WTC11 (cell line): ENCODE results near the gene LGALS4. TPM values are rescaled to one million over a fixed set of nuclear protein-coding genes. Genes with fewer than 3 reads are reported as not detected.

Source experiments
- ATAC-seq: fragments of 200-7000 bp; cut with Tn5 transposase; 2 replicates; pipeline ENCODE4 v1.10.0; 2021; ENCODE audit warnings: mild to moderate bottlenecking, moderate library complexity
- CTCF ChIA-PET: fragments of 300-600 bp; sonication (Branson Sonifier 250); formaldehyde crosslinking; loops from one replicate; lab custom pipeline; 2021; ENCODE audit warnings: antibody characterized with exemption; lab: Charles Lee
- POLR2A ChIA-PET: fragments of 350-600 bp; sonication (Branson Sonifier 250); formaldehyde crosslinking; loops from one replicate; lab custom pipeline; 2021; ENCODE audit warnings: antibody characterized with exemption; lab: Charles Lee
- DNase-seq: peaks from one replicate; pipeline ENCODE4 v3.0.0; 2021; ENCODE audit warnings: low spot score
- H3K27ac Mint-ChIP-seq: 2 replicates; pipeline ENCODE4 v1.8.0; 2021; ENCODE audit warnings: mixed read lengths
- H3K27me3 Mint-ChIP-seq: 2 replicates; pipeline ENCODE4 v1.8.0; 2021; ENCODE audit warnings: low read depth, mild to moderate bottlenecking, moderate library complexity, mixed read lengths
- H3K36me3 Mint-ChIP-seq: 2 replicates; pipeline ENCODE4 v1.8.0; 2021; ENCODE audit warnings: mixed read lengths
- H3K4me1 Mint-ChIP-seq: 2 replicates; pipeline ENCODE4 v1.8.0; 2022; ENCODE audit warnings: mixed read lengths
- H3K4me3 Mint-ChIP-seq: 2 replicates; pipeline ENCODE4 v1.8.0; 2021; ENCODE audit warnings: mild to moderate bottlenecking, moderate library complexity, mixed read lengths
- H3K9me3 Mint-ChIP-seq: 2 replicates; pipeline ENCODE4 v1.8.0; 2021; ENCODE audit warnings: mixed read lengths
- ATF1 ChIP-seq: sonication (generic); formaldehyde crosslinking; IDR thresholded peaks from 2 replicates; pipeline ENCODE4 v1.8.1; 2023; ENCODE audit warnings: mild to moderate bottlenecking, moderate library complexity, missing genetic modification reagents
- CBFB ChIP-seq: sonication (generic); formaldehyde crosslinking; IDR thresholded peaks from 2 replicates; pipeline ENCODE4 v1.8.1; 2022; ENCODE audit warnings: mild to moderate bottlenecking, low read depth, missing genetic modification reagents
- ESRRA ChIP-seq: sonication (generic); formaldehyde crosslinking; IDR thresholded peaks from 2 replicates; pipeline ENCODE4 v1.8.1; 2022; ENCODE audit warnings: mild to moderate bottlenecking, missing genetic modification reagents, borderline replicate concordance
- GABPB1 ChIP-seq: sonication (generic); formaldehyde crosslinking; IDR thresholded peaks from 2 replicates; pipeline ENCODE4 v1.8.1; 2023; ENCODE audit warnings: mild to moderate bottlenecking, missing genetic modification reagents
- NFE2L1 ChIP-seq: sonication (generic); formaldehyde crosslinking; IDR thresholded peaks from 2 replicates; pipeline ENCODE4 v1.8.1; 2023; ENCODE audit warnings: missing genetic modification reagents
- OVOL2 ChIP-seq: fragments of 250-450 bp; sonication (Bioruptor Pico); IDR thresholded peaks from 2 replicates; pipeline ENCODE4 v1.9.0; 2021; ENCODE audit warnings: mild to moderate bottlenecking, borderline replicate concordance
- PRRX2 ChIP-seq: fragments of 250-450 bp; sonication (Bioruptor Pico); IDR thresholded peaks from 2 replicates; pipeline ENCODE4 v1.8.0; 2021; ENCODE audit warnings: mild to moderate bottlenecking
- TCF7 ChIP-seq: sonication (generic); formaldehyde crosslinking; IDR thresholded peaks from 2 replicates; pipeline ENCODE4 v1.8.0; 2022; ENCODE audit warnings: mild to moderate bottlenecking, low read depth, missing genetic modification reagents, moderate library complexity
- TEAD4 ChIP-seq: sonication (generic); formaldehyde crosslinking; IDR thresholded peaks from 2 replicates; pipeline ENCODE4 v1.8.0; 2022; ENCODE audit warnings: mild to moderate bottlenecking, missing genetic modification reagents
- ZNF232 ChIP-seq: sonication (generic); formaldehyde crosslinking; IDR thresholded peaks from 2 replicates; pipeline ENCODE4 v1.8.0; 2022; ENCODE audit warnings: mild to moderate bottlenecking, missing genetic modification reagents
- ZNF317 ChIP-seq: sonication (generic); formaldehyde crosslinking; IDR thresholded peaks from 2 replicates; pipeline ENCODE4 v1.8.1; 2023; ENCODE audit warnings: low read depth, mild to moderate bottlenecking, moderate library complexity, missing genetic modification reagents, borderline replicate concordance
- ZNF671 ChIP-seq: fragments of 250-450 bp; sonication (Bioruptor Pico); IDR thresholded peaks from 2 replicates; pipeline ENCODE4 v1.8.0; 2021; ENCODE audit warnings: mild to moderate bottlenecking
- total RNA-seq: library from RNA; stranded (reverse); gene quantifications from 3 replicates; pipeline ENCODE4 v1.2.3, GENCODE V29; 2021
- TF ChIP-seq, protein P1 (sequence below): fragments of 250-450 bp; sonication (Bioruptor Pico); IDR thresholded peaks from 2 replicates; pipeline ENCODE4 v1.9.0; 2021; ENCODE audit warnings: mild to moderate bottlenecking, borderline replicate concordance
- TF ChIP-seq, protein P2 (sequence below): sonication (generic); formaldehyde crosslinking; IDR thresholded peaks from 2 replicates; pipeline ENCODE4 v1.8.1; 2023; ENCODE audit warnings: mild to moderate bottlenecking, missing genetic modification reagents, borderline replicate concordance
- TF ChIP-seq, protein P3 (sequence below): fragments of 200-600 bp; IDR thresholded peaks from 2 replicates; pipeline ENCODE4 v1.8.0; 2022; ENCODE audit warnings: antibody characterized with exemption
- TF ChIP-seq, protein P4 (sequence below): sonication (generic); formaldehyde crosslinking; IDR thresholded peaks from 2 replicates; pipeline ENCODE4 v1.8.1; 2023; ENCODE audit warnings: mild to moderate bottlenecking, missing genetic modification reagents, moderate library complexity
- TF ChIP-seq, protein P5 (sequence below): sonication (generic); formaldehyde crosslinking; IDR thresholded peaks from 2 replicates; pipeline ENCODE4 v1.8.0; 2022; ENCODE audit warnings: mild to moderate bottlenecking, missing genetic modification reagents
- TF ChIP-seq, protein P6 (sequence below): sonication (generic); formaldehyde crosslinking; conservative IDR thresholded peaks from 2 replicates; pipeline ENCODE4 v1.8.1; 2022; ENCODE audit warnings: mild to moderate bottlenecking, missing genetic modification reagents
- TF ChIP-seq, protein P7 (sequence below): sonication (generic); formaldehyde crosslinking; IDR thresholded peaks from 2 replicates; pipeline ENCODE4 v1.8.1; 2022; ENCODE audit warnings: missing genetic modification reagents, borderline replicate concordance
- TF ChIP-seq, protein P8 (sequence below): sonication (generic); formaldehyde crosslinking; IDR thresholded peaks from 2 replicates; pipeline ENCODE4 v1.8.1; 2022; ENCODE audit warnings: low read depth, missing genetic modification reagents, borderline replicate concordance

The LGALS4 gene
- total RNA-seq, 1 experiment from 2014 or later, result 1.5 TPM

DNA sequence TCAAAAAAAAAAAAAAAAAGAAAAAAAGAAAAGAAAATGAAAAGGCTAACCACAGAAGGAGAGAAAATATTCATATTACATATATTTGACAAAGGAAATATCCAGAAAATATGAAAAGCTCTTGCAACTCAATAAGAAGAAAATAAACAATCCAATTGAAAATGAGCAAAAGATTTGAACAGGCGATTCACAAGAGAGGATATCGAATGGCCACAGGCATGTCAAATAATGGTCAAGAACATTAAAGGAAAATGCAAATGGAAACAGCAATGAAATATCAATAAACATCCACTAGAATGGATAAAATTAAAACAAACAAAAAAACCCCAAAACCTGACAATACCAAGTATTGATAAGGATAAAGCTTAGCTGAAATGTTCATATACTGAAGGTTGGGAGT, 47.5 kb downstream of the LGALS4 start (continued):
- TF ChIP-seq ESRRA (CRISPR knock-in tag) (no peak), ATF1 (no peak), GABPB1 (CRISPR knock-in tag) (no peak), ZNF232 (CRISPR knock-in tag) (no peak), NFE2L1 (CRISPR knock-in tag) (no peak), TEAD4 (CRISPR knock-in tag) (no peak)
- TF ChIP-seq, protein P1, sequence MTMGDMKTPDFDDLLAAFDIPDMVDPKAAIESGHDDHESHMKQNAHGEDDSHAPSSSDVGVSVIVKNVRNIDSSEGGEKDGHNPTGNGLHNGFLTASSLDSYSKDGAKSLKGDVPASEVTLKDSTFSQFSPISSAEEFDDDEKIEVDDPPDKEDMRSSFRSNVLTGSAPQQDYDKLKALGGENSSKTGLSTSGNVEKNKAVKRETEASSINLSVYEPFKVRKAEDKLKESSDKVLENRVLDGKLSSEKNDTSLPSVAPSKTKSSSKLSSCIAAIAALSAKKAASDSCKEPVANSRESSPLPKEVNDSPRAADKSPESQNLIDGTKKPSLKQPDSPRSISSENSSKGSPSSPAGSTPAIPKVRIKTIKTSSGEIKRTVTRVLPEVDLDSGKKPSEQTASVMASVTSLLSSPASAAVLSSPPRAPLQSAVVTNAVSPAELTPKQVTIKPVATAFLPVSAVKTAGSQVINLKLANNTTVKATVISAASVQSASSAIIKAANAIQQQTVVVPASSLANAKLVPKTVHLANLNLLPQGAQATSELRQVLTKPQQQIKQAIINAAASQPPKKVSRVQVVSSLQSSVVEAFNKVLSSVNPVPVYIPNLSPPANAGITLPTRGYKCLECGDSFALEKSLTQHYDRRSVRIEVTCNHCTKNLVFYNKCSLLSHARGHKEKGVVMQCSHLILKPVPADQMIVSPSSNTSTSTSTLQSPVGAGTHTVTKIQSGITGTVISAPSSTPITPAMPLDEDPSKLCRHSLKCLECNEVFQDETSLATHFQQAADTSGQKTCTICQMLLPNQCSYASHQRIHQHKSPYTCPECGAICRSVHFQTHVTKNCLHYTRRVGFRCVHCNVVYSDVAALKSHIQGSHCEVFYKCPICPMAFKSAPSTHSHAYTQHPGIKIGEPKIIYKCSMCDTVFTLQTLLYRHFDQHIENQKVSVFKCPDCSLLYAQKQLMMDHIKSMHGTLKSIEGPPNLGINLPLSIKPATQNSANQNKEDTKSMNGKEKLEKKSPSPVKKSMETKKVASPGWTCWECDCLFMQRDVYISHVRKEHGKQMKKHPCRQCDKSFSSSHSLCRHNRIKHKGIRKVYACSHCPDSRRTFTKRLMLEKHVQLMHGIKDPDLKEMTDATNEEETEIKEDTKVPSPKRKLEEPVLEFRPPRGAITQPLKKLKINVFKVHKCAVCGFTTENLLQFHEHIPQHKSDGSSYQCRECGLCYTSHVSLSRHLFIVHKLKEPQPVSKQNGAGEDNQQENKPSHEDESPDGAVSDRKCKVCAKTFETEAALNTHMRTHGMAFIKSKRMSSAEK (CRISPR knock-in tag), result no peak
- TF ChIP-seq, protein P2, sequence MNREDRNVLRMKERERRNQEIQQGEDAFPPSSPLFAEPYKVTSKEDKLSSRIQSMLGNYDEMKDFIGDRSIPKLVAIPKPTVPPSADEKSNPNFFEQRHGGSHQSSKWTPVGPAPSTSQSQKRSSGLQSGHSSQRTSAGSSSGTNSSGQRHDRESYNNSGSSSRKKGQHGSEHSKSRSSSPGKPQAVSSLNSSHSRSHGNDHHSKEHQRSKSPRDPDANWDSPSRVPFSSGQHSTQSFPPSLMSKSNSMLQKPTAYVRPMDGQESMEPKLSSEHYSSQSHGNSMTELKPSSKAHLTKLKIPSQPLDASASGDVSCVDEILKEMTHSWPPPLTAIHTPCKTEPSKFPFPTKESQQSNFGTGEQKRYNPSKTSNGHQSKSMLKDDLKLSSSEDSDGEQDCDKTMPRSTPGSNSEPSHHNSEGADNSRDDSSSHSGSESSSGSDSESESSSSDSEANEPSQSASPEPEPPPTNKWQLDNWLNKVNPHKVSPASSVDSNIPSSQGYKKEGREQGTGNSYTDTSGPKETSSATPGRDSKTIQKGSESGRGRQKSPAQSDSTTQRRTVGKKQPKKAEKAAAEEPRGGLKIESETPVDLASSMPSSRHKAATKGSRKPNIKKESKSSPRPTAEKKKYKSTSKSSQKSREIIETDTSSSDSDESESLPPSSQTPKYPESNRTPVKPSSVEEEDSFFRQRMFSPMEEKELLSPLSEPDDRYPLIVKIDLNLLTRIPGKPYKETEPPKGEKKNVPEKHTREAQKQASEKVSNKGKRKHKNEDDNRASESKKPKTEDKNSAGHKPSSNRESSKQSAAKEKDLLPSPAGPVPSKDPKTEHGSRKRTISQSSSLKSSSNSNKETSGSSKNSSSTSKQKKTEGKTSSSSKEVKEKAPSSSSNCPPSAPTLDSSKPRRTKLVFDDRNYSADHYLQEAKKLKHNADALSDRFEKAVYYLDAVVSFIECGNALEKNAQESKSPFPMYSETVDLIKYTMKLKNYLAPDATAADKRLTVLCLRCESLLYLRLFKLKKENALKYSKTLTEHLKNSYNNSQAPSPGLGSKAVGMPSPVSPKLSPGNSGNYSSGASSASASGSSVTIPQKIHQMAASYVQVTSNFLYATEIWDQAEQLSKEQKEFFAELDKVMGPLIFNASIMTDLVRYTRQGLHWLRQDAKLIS (CRISPR knock-in tag), result no peak
- TF ChIP-seq, protein P3, sequence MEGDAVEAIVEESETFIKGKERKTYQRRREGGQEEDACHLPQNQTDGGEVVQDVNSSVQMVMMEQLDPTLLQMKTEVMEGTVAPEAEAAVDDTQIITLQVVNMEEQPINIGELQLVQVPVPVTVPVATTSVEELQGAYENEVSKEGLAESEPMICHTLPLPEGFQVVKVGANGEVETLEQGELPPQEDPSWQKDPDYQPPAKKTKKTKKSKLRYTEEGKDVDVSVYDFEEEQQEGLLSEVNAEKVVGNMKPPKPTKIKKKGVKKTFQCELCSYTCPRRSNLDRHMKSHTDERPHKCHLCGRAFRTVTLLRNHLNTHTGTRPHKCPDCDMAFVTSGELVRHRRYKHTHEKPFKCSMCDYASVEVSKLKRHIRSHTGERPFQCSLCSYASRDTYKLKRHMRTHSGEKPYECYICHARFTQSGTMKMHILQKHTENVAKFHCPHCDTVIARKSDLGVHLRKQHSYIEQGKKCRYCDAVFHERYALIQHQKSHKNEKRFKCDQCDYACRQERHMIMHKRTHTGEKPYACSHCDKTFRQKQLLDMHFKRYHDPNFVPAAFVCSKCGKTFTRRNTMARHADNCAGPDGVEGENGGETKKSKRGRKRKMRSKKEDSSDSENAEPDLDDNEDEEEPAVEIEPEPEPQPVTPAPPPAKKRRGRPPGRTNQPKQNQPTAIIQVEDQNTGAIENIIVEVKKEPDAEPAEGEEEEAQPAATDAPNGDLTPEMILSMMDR, result no peak
- TF ChIP-seq, protein P4, sequence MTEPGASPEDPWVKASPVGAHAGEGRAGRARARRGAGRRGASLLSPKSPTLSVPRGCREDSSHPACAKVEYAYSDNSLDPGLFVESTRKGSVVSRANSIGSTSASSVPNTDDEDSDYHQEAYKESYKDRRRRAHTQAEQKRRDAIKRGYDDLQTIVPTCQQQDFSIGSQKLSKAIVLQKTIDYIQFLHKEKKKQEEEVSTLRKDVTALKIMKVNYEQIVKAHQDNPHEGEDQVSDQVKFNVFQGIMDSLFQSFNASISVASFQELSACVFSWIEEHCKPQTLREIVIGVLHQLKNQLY, result no peak
- TF ChIP-seq, protein P5, sequence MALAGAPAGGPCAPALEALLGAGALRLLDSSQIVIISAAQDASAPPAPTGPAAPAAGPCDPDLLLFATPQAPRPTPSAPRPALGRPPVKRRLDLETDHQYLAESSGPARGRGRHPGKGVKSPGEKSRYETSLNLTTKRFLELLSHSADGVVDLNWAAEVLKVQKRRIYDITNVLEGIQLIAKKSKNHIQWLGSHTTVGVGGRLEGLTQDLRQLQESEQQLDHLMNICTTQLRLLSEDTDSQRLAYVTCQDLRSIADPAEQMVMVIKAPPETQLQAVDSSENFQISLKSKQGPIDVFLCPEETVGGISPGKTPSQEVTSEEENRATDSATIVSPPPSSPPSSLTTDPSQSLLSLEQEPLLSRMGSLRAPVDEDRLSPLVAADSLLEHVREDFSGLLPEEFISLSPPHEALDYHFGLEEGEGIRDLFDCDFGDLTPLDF (CRISPR knock-in tag), result no peak

DNA sequence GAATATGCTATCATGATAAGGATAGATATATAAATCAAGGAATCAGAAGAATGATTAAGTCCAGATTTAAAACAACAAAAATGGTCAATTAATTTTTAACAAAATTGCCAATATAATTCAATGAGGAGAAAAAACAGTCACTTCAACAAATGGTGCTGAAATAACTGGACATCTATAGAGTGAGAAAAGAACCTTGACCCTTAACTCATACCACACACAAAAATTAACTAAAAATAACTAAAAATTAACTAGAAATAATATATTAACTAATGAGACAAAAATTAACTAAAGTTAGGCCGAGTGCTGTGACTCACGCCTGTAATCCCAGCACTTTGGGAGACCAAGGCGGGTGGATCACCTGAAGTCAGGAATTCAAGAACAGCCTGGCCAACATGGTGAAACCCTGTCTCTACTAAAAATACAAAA, 48.9 kb downstream of the LGALS4 start:
- no peak overlapping the region for H3K27ac Mint-ChIP-seq
- ChIA-PET CTCF (interaction anchor here (2.1 kb wide), 1 partner anchor 167 kb away, joined by 6 read pairs; the partner anchor contains the start of genes MRPS12 and SARS2), POLR2A (no interaction called here)
- no peak for DNase-seq
- no peaks in the 10 kb centered on the region for H3K36me3 Mint-ChIP-seq
- peaks cover 3% of the 10 kb centered on the region; the same call in 1 of the 2 replicates for H3K9me3 Mint-ChIP-seq
- no peak for ATAC-seq
- H3K27me3 Mint-ChIP-seq, result peaks cover 7% of the 10 kb centered on the region; the same call in 1 of the 2 replicates
- no peak overlapping the region for H3K4me3 Mint-ChIP-seq
- H3K4me1 Mint-ChIP-seq, result no peaks in the 10 kb centered on the region
- TF ChIP-seq PRRX2 (CRISPR knock-in tag) (no peak), ZNF317 (no peak), CBFB (CRISPR knock-in tag) (no peak), TCF7 (CRISPR knock-in tag) (no peak), ZNF671 (CRISPR knock-in tag) (no peak), NFE2L1 (CRISPR knock-in tag) (no peak), OVOL2 (no peak)
- TF ChIP-seq, protein P6, sequence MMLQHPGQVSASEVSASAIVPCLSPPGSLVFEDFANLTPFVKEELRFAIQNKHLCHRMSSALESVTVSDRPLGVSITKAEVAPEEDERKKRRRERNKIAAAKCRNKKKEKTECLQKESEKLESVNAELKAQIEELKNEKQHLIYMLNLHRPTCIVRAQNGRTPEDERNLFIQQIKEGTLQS (CRISPR knock-in tag), result no peak
- TF ChIP-seq, protein P7, sequence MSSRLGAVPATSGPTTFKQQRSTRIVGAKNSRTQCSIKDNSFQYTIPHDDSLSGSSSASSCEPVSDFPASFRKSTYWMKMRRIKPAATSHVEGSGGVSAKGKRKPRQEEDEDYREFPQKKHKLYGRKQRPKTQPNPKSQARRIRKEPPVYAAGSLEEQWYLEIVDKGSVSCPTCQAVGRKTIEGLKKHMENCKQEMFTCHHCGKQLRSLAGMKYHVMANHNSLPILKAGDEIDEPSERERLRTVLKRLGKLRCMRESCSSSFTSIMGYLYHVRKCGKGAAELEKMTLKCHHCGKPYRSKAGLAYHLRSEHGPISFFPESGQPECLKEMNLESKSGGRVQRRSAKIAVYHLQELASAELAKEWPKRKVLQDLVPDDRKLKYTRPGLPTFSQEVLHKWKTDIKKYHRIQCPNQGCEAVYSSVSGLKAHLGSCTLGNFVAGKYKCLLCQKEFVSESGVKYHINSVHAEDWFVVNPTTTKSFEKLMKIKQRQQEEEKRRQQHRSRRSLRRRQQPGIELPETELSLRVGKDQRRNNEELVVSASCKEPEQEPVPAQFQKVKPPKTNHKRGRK (CRISPR knock-in tag), result no peak
- TF ChIP-seq, protein P8, sequence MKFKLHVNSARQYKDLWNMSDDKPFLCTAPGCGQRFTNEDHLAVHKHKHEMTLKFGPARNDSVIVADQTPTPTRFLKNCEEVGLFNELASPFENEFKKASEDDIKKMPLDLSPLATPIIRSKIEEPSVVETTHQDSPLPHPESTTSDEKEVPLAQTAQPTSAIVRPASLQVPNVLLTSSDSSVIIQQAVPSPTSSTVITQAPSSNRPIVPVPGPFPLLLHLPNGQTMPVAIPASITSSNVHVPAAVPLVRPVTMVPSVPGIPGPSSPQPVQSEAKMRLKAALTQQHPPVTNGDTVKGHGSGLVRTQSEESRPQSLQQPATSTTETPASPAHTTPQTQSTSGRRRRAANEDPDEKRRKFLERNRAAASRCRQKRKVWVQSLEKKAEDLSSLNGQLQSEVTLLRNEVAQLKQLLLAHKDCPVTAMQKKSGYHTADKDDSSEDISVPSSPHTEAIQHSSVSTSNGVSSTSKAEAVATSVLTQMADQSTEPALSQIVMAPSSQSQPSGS, result no peak
